Mucosa of rectum (tissue), 2 donors: ENCODE results near the gene DNAJC3.

Experiments used
- H3K27ac ChIP-seq, 2 donors: one replicate each; pipeline ENCODE4 v1.7.0; 2013; ENCODE audit warnings: inconsistent platforms in 2 of 2, low read depth in 2 of 2, low read length in 2 of 2
- H3K27me3 ChIP-seq, 2 donors: one replicate each; pipeline ENCODE4 v1.7.0; 2013; ENCODE audit warnings: low read length in 2 of 2; ENCODE audit not compliant: control insufficient read depth in 2 of 2, insufficient read depth in 2 of 2
- H3K36me3 ChIP-seq, 2 donors: one replicate each; pipeline ENCODE4 v1.7.0; 2013; ENCODE audit warnings: low read length in 2 of 2; ENCODE audit not compliant: control insufficient read depth in 2 of 2, insufficient read depth in 2 of 2
- H3K4me1 ChIP-seq, 2 donors: one replicate each; pipeline ENCODE4 v1.7.0; 2013; ENCODE audit warnings: low read length in 2 of 2, mild to moderate bottlenecking in 1 of 2; ENCODE audit not compliant: control insufficient read depth in 2 of 2, insufficient read depth in 2 of 2
- H3K4me3 ChIP-seq, 2 donors: one replicate each; pipeline ENCODE4 v1.7.0; 2013; ENCODE audit warnings: low read length in 2 of 2
- H3K9ac ChIP-seq, 2 donors: one replicate each; pipeline ENCODE4 v1.7.0; 2013; ENCODE audit warnings: low read length in 2 of 2, low read depth in 1 of 2, mild to moderate bottlenecking in 1 of 2
- H3K9me3 ChIP-seq, 2 donors: one replicate each; pipeline ENCODE4 v1.7.0; 2013; ENCODE audit warnings: low read length in 2 of 2; ENCODE audit not compliant: control insufficient read depth in 2 of 2
- donor health status: healthy.
- donor health status: Normal muscosa, but diverticular disease.

The DNAJC3 gene

GRCh38 chr13:95814495-95814894, 137.6 kb downstream of the DNAJC3 start:
- Histone ChIP-seq H3K36me3 (peaks cover 0 to 3% of the 10 kb centered on the region in 2 donors), H3K9me3 (peaks cover 4 to 6% of the 10 kb centered on the region in 2 donors), H3K9ac (no peak overlapping the region), H3K27ac (no peak overlapping the region), H3K4me1 (no peaks in the 10 kb centered on the region), H3K27me3 (no peaks in the 10 kb centered on the region), H3K4me3 (no peak overlapping the region)

DNA sequence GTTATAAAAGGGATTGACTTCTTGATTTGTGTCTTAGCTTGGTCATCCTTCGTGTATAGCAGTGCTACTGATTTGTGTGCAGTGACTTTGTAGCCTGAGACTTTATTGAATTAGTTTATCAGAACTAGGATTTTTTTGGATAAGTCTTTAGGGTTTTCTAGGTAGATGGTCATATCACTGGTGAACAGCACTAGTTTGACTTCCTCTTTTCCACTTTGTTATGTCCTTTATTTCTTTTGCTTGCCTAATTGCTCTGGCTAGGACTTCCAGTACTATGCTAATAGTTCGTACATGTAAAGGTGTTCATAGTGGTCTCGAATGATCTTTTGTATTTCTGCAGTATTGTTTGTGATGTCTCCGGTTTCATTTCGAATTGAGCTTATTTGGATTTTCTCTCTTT, 145.4 kb downstream of the DNAJC3 start:
- Histone ChIP-seq H3K36me3 (peaks cover 0 to 6% of the 10 kb centered on the region in 2 donors), H3K27ac (no peak overlapping the region), H3K4me3 (no peak overlapping the region), H3K4me1 (no peaks in the 10 kb centered on the region), H3K9ac (no peak overlapping the region), H3K27me3 (no peaks in the 10 kb centered on the region), H3K9me3 (no peaks in the 10 kb centered on the region)

GRCh38 chr13:95833126-95833525, 156.2 kb downstream of the DNAJC3 start:
- Histone ChIP-seq H3K27me3 (no peaks in the 10 kb centered on the region), H3K4me1 (no peaks in the 10 kb centered on the region), H3K27ac (no peak overlapping the region), H3K36me3 (no peaks in the 10 kb centered on the region), H3K9me3 (no peaks in the 10 kb centered on the region), H3K4me3 (no peak overlapping the region), H3K9ac (no peak overlapping the region)

DNA sequence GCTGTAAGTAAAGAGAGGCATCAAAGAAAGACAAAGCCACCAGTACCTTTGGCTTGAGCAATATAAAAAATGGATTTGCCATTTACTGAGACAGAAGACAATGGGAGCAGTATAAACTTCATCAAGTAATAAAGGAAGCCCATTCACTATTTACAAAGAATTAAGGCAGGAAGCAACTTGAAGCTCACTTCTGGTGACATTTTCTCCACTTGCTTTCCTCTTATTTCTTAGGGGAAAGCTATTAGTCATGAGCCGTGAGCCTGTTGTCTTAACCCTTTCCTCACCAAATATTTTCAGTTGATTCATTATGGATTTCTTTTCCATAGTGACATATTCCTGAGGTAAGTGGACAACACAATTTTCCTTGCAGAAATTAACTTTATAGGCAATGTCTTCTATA, 156.8 kb downstream of the DNAJC3 start:
- no peak overlapping the region for H3K4me3 ChIP-seq
- no peaks in the 10 kb centered on the region for H3K9me3 ChIP-seq
- H3K4me1 ChIP-seq, result no peaks in the 10 kb centered on the region
- H3K27ac ChIP-seq, result no peak overlapping the region
- no peaks in the 10 kb centered on the region for H3K36me3 ChIP-seq
- no peaks in the 10 kb centered on the region for H3K27me3 ChIP-seq
- no peak overlapping the region for H3K9ac ChIP-seq

- no peaks in the 10 kb centered on the region for H3K27me3 ChIP-seq
- H3K36me3 ChIP-seq, result no peaks in the 10 kb centered on the region
- H3K27ac ChIP-seq, result no peak overlapping the region
- no peaks in the 10 kb centered on the region for H3K9me3 ChIP-seq
- H3K9ac ChIP-seq, result no peak overlapping the region
- no peak overlapping the region for H3K4me3 ChIP-seq
- H3K4me1 ChIP-seq, result no peaks in the 10 kb centered on the region
These were observed 157.3 kb downstream of the DNAJC3 start for GRCh38 chr13:95834134-95834765.

DNA sequence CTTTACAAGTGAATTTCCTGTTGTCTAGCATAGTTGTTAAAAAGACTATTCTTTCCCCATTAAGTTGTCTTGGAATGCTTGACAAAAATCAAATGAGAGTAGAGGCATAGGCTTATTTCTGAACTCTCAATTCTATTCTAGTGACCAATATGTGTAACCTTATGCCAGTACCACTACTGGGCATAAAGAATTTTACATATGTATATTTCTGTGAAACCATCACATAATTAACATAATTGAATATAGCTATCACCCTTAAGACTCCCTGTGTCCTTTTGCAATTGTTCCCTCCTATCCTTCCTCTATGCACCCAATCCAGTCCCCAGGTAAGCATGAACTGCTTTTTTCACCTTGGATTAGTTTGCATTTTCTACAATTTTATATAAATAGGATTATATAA, 165.0 kb downstream of the DNAJC3 start:
- Histone ChIP-seq H3K27me3 (no peaks in the 10 kb centered on the region), H3K9ac (no peak overlapping the region), H3K4me1 (no peaks in the 10 kb centered on the region), H3K27ac (no peak overlapping the region), H3K4me3 (no peak overlapping the region), H3K9me3 (no peaks in the 10 kb centered on the region), H3K36me3 (no peaks in the 10 kb centered on the region)

DNA sequence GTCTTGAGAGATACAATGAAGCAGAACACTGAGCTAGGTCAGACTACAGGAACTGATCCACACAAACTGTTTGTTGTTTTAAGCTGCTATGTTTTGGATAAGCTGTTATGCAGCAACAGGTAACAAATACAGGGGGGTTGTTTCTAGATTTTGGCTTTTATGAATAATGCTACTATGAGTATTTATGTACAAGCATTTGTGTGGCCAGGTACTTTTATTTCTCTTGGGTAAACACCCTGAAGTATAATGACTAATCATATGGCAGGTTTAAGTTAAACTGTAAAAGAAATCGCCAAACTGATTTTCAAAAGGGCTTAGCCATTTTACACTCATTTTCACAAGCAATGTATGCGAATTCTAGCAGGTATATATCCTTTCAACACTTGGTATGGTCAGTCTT, 166.0 kb downstream of the DNAJC3 start:
- H3K27me3 ChIP-seq, result no peaks in the 10 kb centered on the region
- H3K36me3 ChIP-seq, result no peaks in the 10 kb centered on the region
- H3K4me3 ChIP-seq, result no peak overlapping the region
- no peaks in the 10 kb centered on the region for H3K9me3 ChIP-seq
- H3K9ac ChIP-seq, result no peak overlapping the region
- H3K4me1 ChIP-seq, result no peaks in the 10 kb centered on the region
- H3K27ac ChIP-seq, result no peak overlapping the region
